Right cardiac atrium (tissue), 5 donors: ENCODE data around the gene LMTK2. TPM values are rescaled to one million over a fixed set of nuclear protein-coding genes. Genes with fewer than 3 reads are reported as not detected.

Experiments used
- ATAC-seq, 2 donors: fragments of 200-7000 bp; cut with Tn5 transposase; one replicate each; pipeline versions ENCODE4 v1.8.0 to v1.9.1; 2020; ENCODE audit warnings: moderate library complexity in 2 of 2, mild to moderate bottlenecking in 1 of 2
- DNase-seq, 3 donors: peaks; one replicate each; pipeline ENCODE4 v3.0.0-alpha.2; 2020
- H3K27ac ChIP-seq: one replicate; pipeline ENCODE4 v1.5.1; 2013; ENCODE audit warnings: mild to moderate bottlenecking, low read length, control low read depth, moderate library complexity
- H3K27me3 ChIP-seq: one replicate; pipeline ENCODE4 v1.6.1; 2013; ENCODE audit not compliant: control insufficient read depth, insufficient read depth
- H3K4me1 ChIP-seq: one replicate; pipeline ENCODE4 v1.6.1; 2013; ENCODE audit warnings: low read length; ENCODE audit not compliant: control insufficient read depth, insufficient read depth
- H3K4me3 ChIP-seq: one replicate; pipeline ENCODE4 v1.5.1; 2013; ENCODE audit warnings: low read length, control low read depth
- H3K9me3 ChIP-seq: one replicate; pipeline ENCODE4 v1.6.1; 2013; ENCODE audit warnings: low read length; ENCODE audit not compliant: control insufficient read depth
- WGBS: extraction: QIAGEN DNeasy Blood & Tissue Kit; methylation state at CpG from one replicate; pipeline ENCODE4 v1.1.7; 2013; 5-methylcytosine and 5-hydroxymethylcytosine counted together
- intact Hi-C, 4 donors: fragments of 100-400 bp; cut with DNase I; formaldehyde crosslinking; loops; one replicate each; pipeline versions ENCODE4 v1.11.0 to v1.14.0; 2022 to 2023
- polyA plus RNA-seq: library from polyadenylated mRNA; stranded (reverse); fragments of 200-250 nt; gene quantifications from one replicate; pipeline ENCODE4 v1.2.3, GENCODE V29; 2013
- total RNA-seq, 4 donors: library from RNA; stranded (reverse); fragmentation: NEBNext Ultra II Directional; extraction: Animal tissue kit (Norgen Biotek cat#: 25700); gene quantifications; one replicate each; pipeline ENCODE4 v1.2.1, GENCODE V29; 2021
- donor health status: healthy with polysubstance abuse.
- donor health status: DM: no; HTN: yes; CAD: no.
- donor health status: DM: no; HTN: no; CAD: no.
- donor health status: DM: no; HTN: yes; CAD: no; lungs with severe emphysema.
- donor health status: DM: yes; HTN: yes; CAD: no.

Gene LMTK2
- total and polyA plus RNA-seq, 5 donors = 13.1 to 38.5 (median 36.8) TPM

GRCh38 chr7:98203964-98204605 lies 97.4 kb downstream of the LMTK2 start:
- H3K4me1 ChIP-seq = no peaks in the 10 kb centered on the region
- no peak overlapping the region for H3K4me3 ChIP-seq
- no peaks in the 10 kb centered on the region for H3K27me3 ChIP-seq
- intact Hi-C loops = no loop called here
- ATAC-seq (no peak), DNase-seq (peak in 1 of 3 donors; percentile 9)
- H3K9me3 ChIP-seq = no peaks in the 10 kb centered on the region
- WGBS = 97% methylated on average over 18 of the region's 18 CpGs
- H3K27ac ChIP-seq = no peak overlapping the region

- no peak overlapping the region for H3K4me3 ChIP-seq
- ATAC-seq (no peak), DNase-seq (peak in 1 of 3 donors; percentile 13)
- no peaks in the 10 kb centered on the region for H3K9me3 ChIP-seq
- no peaks in the 10 kb centered on the region for H3K27me3 ChIP-seq
- WGBS = 86% methylated on average over 11 of the region's 11 CpGs
- intact Hi-C loops = no loop called here
- H3K4me1 ChIP-seq = no peaks in the 10 kb centered on the region
- no peak overlapping the region for H3K27ac ChIP-seq
These were observed 98.0 kb downstream of the LMTK2 start for GRCh38 chr7:98204670-98205069.

- ATAC-seq (peak in 1 of 2 donors; percentile 22), DNase-seq (peak in 1 of 3 donors; percentile 43)
- Histone ChIP-seq H3K4me3 (no peak overlapping the region), H3K27me3 (no peaks in the 10 kb centered on the region), H3K4me1 (no peaks in the 10 kb centered on the region), H3K9me3 (no peaks in the 10 kb centered on the region), H3K27ac (no peak overlapping the region)
- 94% methylated on average over 47 of the region's 47 CpGs for WGBS
- intact Hi-C loops = no loop called here
These were observed 98.6 kb downstream of the LMTK2 start for GRCh38 chr7:98205162-98205845.

- no peak for ATAC-seq
- intact Hi-C loops = no loop called here
- Histone ChIP-seq H3K4me1 (no peaks in the 10 kb centered on the region), H3K4me3 (no peak overlapping the region), H3K27ac (no peak overlapping the region), H3K27me3 (no peaks in the 10 kb centered on the region), H3K9me3 (no peaks in the 10 kb centered on the region)
- 85% methylated on average over 47 of the region's 47 CpGs for WGBS
- DNase-seq = peak in 1 of 3 donors; percentile 37
These were observed 100.0 kb downstream of the LMTK2 start for GRCh38 chr7:98206451-98207330.

GRCh38 chr7:98209166-98209920 lies 102.7 kb downstream of the LMTK2 start:
- peak in 1 of 3 donors; percentile 22 for DNase-seq
- H3K4me1 ChIP-seq = no peaks in the 10 kb centered on the region
- H3K27me3 ChIP-seq = no peaks in the 10 kb centered on the region
- no peak for ATAC-seq
- WGBS = 92% methylated on average over 17 of the region's 17 CpGs
- intact Hi-C loops = no loop called here
- H3K9me3 ChIP-seq = no peaks in the 10 kb centered on the region
- H3K4me3 ChIP-seq = no peak overlapping the region
- no peak overlapping the region for H3K27ac ChIP-seq

- Histone ChIP-seq H3K27me3 (no peaks in the 10 kb centered on the region), H3K4me3 (peak overlapping the region; percentile 38), H3K9me3 (no peaks in the 10 kb centered on the region), H3K27ac (no peak overlapping the region), H3K4me1 (no peaks in the 10 kb centered on the region)
- ATAC-seq (peak in 1 of 2 donors; percentile 13), DNase-seq (peak in 2 of 3 donors; percentile 62 to 63)
- intact Hi-C loops = no loop called here
- WGBS = 4% methylated on average over 49 of the region's 49 CpGs
These were observed 104.0 kb downstream of the LMTK2 start for GRCh38 chr7:98210513-98211220.

- Histone ChIP-seq H3K9me3 (no peaks in the 10 kb centered on the region), H3K4me3 (peak within 1 kb of the TSS; percentile 38), H3K27ac (no peak within 1 kb of the TSS), H3K4me1 (no peaks in the 10 kb centered on the region), H3K27me3 (no peaks in the 10 kb centered on the region)
- ATAC-seq (peak in 1 of 2 donors; percentile 8), DNase-seq (peak in 2 of 3 donors; percentile 69 to 76)
- 3% methylated on average over 45 of the region's 45 CpGs for WGBS
- intact Hi-C loops = no loop called here
These were observed 104.6 kb downstream of the LMTK2 start, which contains the start of gene BHLHA15 for GRCh38 chr7:98211221-98211675. Gene BHLHA15, plus strand, starts transcription at chr7:98211439. Its CDS starts 871 bp downstream, at chr7:98212310.

GRCh38 chr7:98211676-98212531 lies 105.2 kb downstream of the LMTK2 start:
- H3K27me3 ChIP-seq = no peaks in the 10 kb centered on the region
- ATAC-seq = peak; percentile 5 to 14
- H3K4me1 ChIP-seq = no peaks in the 10 kb centered on the region
- no peak overlapping the region for H3K27ac ChIP-seq
- intact Hi-C loops = no loop called here
- no peaks in the 10 kb centered on the region for H3K9me3 ChIP-seq
- no peak overlapping the region for H3K4me3 ChIP-seq
- peak in 2 of 3 donors; percentile 43 to 58 for DNase-seq
- 82% methylated on average over 49 of the region's 49 CpGs for WGBS

- WGBS = 91% methylated on average over 30 of the region's 30 CpGs
- ATAC-seq (peak in 1 of 2 donors; percentile 2), DNase-seq (peak in 2 of 3 donors; percentile 43 to 50)
- no peaks in the 10 kb centered on the region for H3K4me1 ChIP-seq
- H3K4me3 ChIP-seq = no peak overlapping the region
- no peak overlapping the region for H3K27ac ChIP-seq
- H3K27me3 ChIP-seq = no peaks in the 10 kb centered on the region
- intact Hi-C loops = no loop called here
- no peaks in the 10 kb centered on the region for H3K9me3 ChIP-seq
These were observed 105.9 kb downstream of the LMTK2 start for GRCh38 chr7:98212532-98213041.
